Thyroid gland (tissue), 4 donors: ENCODE measurements around the gene DDX19B.

Experiments used
- POLR2A ChIP-seq, 2 donors: fragments of 450-650 bp; IDR thresholded peaks; one replicate each; pipeline ENCODE4 v1.6.1; 2017; ENCODE audit warnings: antibody characterized with exemption in 2 of 2, mild to moderate bottlenecking in 2 of 2, moderate library complexity in 1 of 2
- TF ChIP-seq, protein P1 (sequence below), 6 experiments: fragments of 200-600 bp in 3 of 6; fragments of 450-650 bp in 3 of 6; sonication (generic) in 3 of 6; IDR thresholded peaks; one replicate each; pipeline ENCODE4 v1.5.1; 2016 to 2019; ENCODE audit warnings: antibody characterized with exemption in 6 of 6, mild to moderate bottlenecking in 2 of 6, inconsistent platforms in 1 of 6, moderate library complexity in 1 of 6

DNA sequence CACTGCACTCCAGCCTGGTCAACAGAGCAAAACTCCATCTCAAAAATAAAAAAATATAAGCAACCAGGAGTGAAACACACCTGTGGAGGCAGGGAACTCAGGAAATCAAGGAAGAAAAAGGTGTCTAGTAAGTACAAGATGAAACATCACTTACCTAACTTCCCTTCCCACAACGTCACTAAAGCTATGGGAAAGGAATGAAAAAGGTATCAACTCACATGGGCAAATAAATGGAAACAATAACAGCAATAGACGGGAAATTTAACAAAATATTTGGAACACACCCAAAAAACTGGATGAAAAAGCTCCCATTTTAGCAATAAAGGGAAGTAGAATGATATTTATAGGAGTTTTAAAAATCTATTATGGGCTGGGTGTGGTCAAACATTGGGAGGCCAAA, 78.8 kb downstream of the DDX19B start:
- TF ChIP-seq, protein P1, sequence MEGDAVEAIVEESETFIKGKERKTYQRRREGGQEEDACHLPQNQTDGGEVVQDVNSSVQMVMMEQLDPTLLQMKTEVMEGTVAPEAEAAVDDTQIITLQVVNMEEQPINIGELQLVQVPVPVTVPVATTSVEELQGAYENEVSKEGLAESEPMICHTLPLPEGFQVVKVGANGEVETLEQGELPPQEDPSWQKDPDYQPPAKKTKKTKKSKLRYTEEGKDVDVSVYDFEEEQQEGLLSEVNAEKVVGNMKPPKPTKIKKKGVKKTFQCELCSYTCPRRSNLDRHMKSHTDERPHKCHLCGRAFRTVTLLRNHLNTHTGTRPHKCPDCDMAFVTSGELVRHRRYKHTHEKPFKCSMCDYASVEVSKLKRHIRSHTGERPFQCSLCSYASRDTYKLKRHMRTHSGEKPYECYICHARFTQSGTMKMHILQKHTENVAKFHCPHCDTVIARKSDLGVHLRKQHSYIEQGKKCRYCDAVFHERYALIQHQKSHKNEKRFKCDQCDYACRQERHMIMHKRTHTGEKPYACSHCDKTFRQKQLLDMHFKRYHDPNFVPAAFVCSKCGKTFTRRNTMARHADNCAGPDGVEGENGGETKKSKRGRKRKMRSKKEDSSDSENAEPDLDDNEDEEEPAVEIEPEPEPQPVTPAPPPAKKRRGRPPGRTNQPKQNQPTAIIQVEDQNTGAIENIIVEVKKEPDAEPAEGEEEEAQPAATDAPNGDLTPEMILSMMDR (IDR thresholded peaks at IDR 0.05): no peak
- no peak for TF ChIP-seq POLR2A (IDR thresholded peaks at IDR 0.05)
